Activated CD4-positive, alpha-beta memory T cell treated with anti-CD3 and anti-CD28 coated beads, Interleukin-2, amount 10 ng/mL, durations not matched to agents 7 days and 5 days (primary cell): ENCODE data around the gene PTRH1. TPM values are rescaled to one million over a fixed set of nuclear protein-coding genes. Genes with fewer than 3 reads are reported as not detected.

Experiments
- CTCF ChIA-PET: fragments of 350-600 bp; sonication (Branson Sonifier 250); formaldehyde crosslinking; loops from one replicate; lab custom pipeline; 2021; ENCODE audit warnings: antibody characterized with exemption, inconsistent platforms; lab: Charles Lee
- POLR2A ChIA-PET: fragments of 350-600 bp; sonication (Branson Sonifier 250); formaldehyde crosslinking; loops from one replicate; lab custom pipeline; 2021; ENCODE audit warnings: antibody characterized with exemption; lab: Charles Lee
- DNase-seq: peaks from one replicate; pipeline ENCODE4 v3.0.0-alpha.2; 2020
- H3K27ac Mint-ChIP-seq: one replicate; pipeline ENCODE4 v1.8.0; 2021; ENCODE audit warnings: mild to moderate bottlenecking, mixed read lengths
- H3K27me3 Mint-ChIP-seq: one replicate; pipeline ENCODE4 v1.8.0; 2021; ENCODE audit warnings: mixed read lengths
- H3K36me3 Mint-ChIP-seq: one replicate; pipeline ENCODE4 v1.8.0; 2021; ENCODE audit warnings: low read depth, mixed read lengths
- H3K4me1 Mint-ChIP-seq: one replicate; pipeline ENCODE4 v1.8.0; 2021; ENCODE audit warnings: mixed read lengths
- H3K4me3 Mint-ChIP-seq: one replicate; pipeline ENCODE4 v1.8.0; 2021; ENCODE audit warnings: mild to moderate bottlenecking, mixed read lengths
- H3K9me3 Mint-ChIP-seq: one replicate; pipeline ENCODE4 v1.8.0; 2021; ENCODE audit warnings: mixed read lengths
- total RNA-seq, 2 experiments: library from RNA; stranded (reverse); gene quantifications; one replicate each; pipeline ENCODE4 v1.2.3, GENCODE V29; 2021

Gene PTRH1
- total RNA-seq, 2 experiments from 2014 or later = 10.5 to 12.0 TPM

DNA sequence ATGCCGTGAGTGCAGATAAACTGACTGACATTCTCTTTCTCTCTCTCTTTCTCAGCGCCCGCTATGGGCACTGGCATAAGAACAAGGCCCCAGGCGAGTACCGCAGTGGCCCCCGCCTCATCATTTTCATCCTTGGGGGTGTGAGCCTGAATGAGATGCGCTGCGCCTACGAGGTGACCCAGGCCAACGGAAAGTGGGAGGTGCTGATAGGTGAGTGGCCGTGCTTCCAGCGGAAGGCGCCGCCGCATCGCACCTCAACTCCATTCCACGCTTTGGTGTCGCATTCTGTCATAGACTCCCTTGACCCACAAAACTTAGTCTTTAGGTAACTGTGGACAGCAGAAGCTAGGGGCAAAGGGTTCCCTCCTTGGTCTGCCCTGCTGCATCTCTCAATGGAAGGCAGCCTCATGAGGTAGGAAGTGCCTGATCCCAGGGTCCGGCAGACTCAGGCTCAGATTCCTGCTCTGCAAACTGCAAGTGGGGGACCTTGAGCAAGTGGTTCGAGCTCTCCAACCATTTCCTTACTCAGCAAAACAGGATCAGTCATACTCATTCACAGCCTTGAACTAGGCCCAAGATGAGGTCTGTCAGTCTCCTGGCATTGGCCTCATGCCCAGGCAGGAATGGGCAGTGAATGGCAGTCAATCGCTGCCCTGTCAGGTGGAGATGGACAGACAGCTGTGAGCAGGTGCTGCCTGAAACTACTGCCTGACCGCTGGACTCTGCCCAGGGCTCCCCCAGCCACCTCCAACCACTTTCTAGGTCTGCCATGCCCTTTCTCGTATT, 32.9 kb downstream of the PTRH1 start:
- ChIA-PET POLR2A (interaction anchor here (0.7 kb wide), 1 partner anchor 15 kb away, joined by 3 read pairs; no protein-coding TSS in a partner anchor), CTCF (no interaction called here)
- Mint-ChIP-seq H3K9me3 (no peaks in the 10 kb centered on the region), H3K4me3 (no peak overlapping the region), H3K27me3 (no peaks in the 10 kb centered on the region), H3K36me3 (no peaks in the 10 kb centered on the region), H3K4me1 (no peaks in the 10 kb centered on the region), H3K27ac (no peak overlapping the region)
- DNase-seq = no peak

GRCh38 chr9:127680846-127681245, 34.6 kb downstream of the PTRH1 start:
- H3K27ac Mint-ChIP-seq = no peak overlapping the region
- no peaks in the 10 kb centered on the region for H3K9me3 Mint-ChIP-seq
- DNase-seq = no peak
- no peaks in the 10 kb centered on the region for H3K4me1 Mint-ChIP-seq
- CTCF ChIA-PET = no interaction called here
- H3K4me3 Mint-ChIP-seq = no peak overlapping the region
- POLR2A ChIA-PET = no interaction called here
- no peaks in the 10 kb centered on the region for H3K27me3 Mint-ChIP-seq
- no peaks in the 10 kb centered on the region for H3K36me3 Mint-ChIP-seq

- no peaks in the 10 kb centered on the region for H3K27me3 Mint-ChIP-seq
- no peaks in the 10 kb centered on the region for H3K9me3 Mint-ChIP-seq
- no peak for DNase-seq
- H3K4me3 Mint-ChIP-seq = no peak overlapping the region
- H3K27ac Mint-ChIP-seq = no peak overlapping the region
- ChIA-PET CTCF (interaction anchor here (0.6 kb wide), 2 partner anchors 57 to 403 kb away, joined by 4 read pairs; no protein-coding TSS in a partner anchor), POLR2A (no interaction called here)
- no peaks in the 10 kb centered on the region for H3K36me3 Mint-ChIP-seq
- no peaks in the 10 kb centered on the region for H3K4me1 Mint-ChIP-seq
Measured at GRCh38 chr9:127680226-127680625, 35.2 kb downstream of the PTRH1 start.

DNA sequence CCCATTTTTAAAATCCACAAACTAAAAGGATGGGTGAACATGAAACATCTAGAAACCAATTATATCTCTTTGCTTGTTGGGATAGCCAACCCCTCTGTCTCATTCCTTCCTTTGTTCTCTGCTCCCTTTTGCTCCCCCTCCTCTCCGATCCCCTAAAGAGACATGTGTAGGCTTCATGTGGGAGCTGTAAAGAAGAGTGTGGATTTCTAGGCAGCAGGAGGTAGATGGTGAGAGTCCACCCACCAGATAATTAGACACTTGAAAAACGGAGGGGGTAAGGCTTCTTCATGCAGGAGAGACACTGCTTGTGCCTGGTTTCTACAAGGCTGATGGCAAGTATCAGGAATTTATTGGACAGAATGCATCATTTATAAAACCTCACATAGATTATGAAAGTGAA, 36.0 kb downstream of the PTRH1 start:
- Mint-ChIP-seq H3K36me3 (peaks cover 3% of the 10 kb centered on the region), H3K4me1 (no peaks in the 10 kb centered on the region), H3K4me3 (no peak overlapping the region), H3K27ac (no peak overlapping the region), H3K27me3 (no peaks in the 10 kb centered on the region), H3K9me3 (no peaks in the 10 kb centered on the region)
- no peak for DNase-seq
- POLR2A ChIA-PET = no interaction called here
- CTCF ChIA-PET = no interaction called here

GRCh38 chr9:127676638-127677037, 38.8 kb downstream of the PTRH1 start:
- ChIA-PET POLR2A (no interaction called here), CTCF (interaction anchor here (0.5 kb wide), 1 partner anchor 174 kb away, joined by 3 read pairs; no protein-coding TSS in a partner anchor)
- H3K9me3 Mint-ChIP-seq = no peaks in the 10 kb centered on the region
- H3K4me1 Mint-ChIP-seq = no peaks in the 10 kb centered on the region
- H3K27me3 Mint-ChIP-seq = no peaks in the 10 kb centered on the region
- no peak overlapping the region for H3K4me3 Mint-ChIP-seq
- peaks cover 6% of the 10 kb centered on the region for H3K36me3 Mint-ChIP-seq
- H3K27ac Mint-ChIP-seq = no peak overlapping the region
- DNase-seq = no peak

GRCh38 chr9:127673234-127673633, 42.2 kb downstream of the PTRH1 start:
- DNase-seq = no peak
- ChIA-PET CTCF (no interaction called here), POLR2A (no interaction called here)
- no peak overlapping the region for H3K4me3 Mint-ChIP-seq
- H3K27me3 Mint-ChIP-seq = no peaks in the 10 kb centered on the region
- no peak overlapping the region for H3K27ac Mint-ChIP-seq
- peaks cover 6% of the 10 kb centered on the region for H3K36me3 Mint-ChIP-seq
- H3K9me3 Mint-ChIP-seq = no peaks in the 10 kb centered on the region
- no peaks in the 10 kb centered on the region for H3K4me1 Mint-ChIP-seq

GRCh38 chr9:127667906-127668305, 47.6 kb downstream of the PTRH1 start:
- Mint-ChIP-seq H3K4me3 (no peak overlapping the region), H3K9me3 (no peaks in the 10 kb centered on the region), H3K36me3 (no peaks in the 10 kb centered on the region), H3K4me1 (no peaks in the 10 kb centered on the region), H3K27ac (no peak overlapping the region), H3K27me3 (no peaks in the 10 kb centered on the region)
- POLR2A ChIA-PET = no interaction called here
- CTCF ChIA-PET = interaction anchor here (1.0 to 1.8 kb wide), 2 partner anchors 67 to 253 kb away, joined by 3 to 8 read pairs; partner anchors contain the start of gene TOR2A
- no peak for DNase-seq

DNA sequence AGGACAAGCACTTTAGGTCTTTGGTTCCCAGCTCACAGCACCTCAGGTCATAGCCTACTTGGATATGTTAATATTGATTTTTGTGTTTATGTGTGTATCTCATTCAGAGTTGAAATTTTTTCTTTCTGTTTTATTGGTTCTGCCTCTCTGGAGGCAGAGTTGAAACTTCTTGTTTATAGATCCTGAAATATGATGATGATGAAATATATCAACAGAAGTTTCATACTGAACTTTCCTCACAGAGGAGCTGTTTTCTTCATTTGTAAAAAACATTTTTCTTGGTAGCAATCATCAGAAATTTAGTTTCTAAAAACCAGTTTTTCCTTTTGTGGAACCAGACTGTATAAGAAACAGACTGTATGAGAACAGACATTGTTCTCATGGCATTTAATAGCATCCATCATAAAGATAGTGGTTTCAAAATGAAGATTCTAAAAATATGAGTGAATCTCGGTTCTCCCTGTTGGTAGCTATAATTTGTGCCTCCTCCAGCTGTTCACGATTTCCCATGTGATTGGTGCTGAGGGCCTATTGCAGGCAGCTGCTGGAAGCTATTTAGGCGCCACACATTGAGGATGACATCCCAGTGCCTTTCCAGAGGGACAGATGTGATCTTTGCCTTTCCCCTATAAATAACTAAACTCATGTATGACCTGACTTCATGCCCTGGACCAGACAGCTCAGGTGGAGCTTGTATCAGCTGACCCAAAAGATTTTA, 48.2 kb downstream of the PTRH1 start:
- no peak for DNase-seq
- Mint-ChIP-seq H3K9me3 (no peaks in the 10 kb centered on the region), H3K27ac (no peak overlapping the region), H3K27me3 (no peaks in the 10 kb centered on the region), H3K4me1 (no peaks in the 10 kb centered on the region), H3K4me3 (no peak overlapping the region), H3K36me3 (no peaks in the 10 kb centered on the region)
- POLR2A ChIA-PET = no interaction called here
- CTCF ChIA-PET = interaction anchor here (1.8 kb wide), 1 partner anchor 68 kb away, joined by 8 read pairs; the partner anchor contains the start of gene TOR2A

DNA sequence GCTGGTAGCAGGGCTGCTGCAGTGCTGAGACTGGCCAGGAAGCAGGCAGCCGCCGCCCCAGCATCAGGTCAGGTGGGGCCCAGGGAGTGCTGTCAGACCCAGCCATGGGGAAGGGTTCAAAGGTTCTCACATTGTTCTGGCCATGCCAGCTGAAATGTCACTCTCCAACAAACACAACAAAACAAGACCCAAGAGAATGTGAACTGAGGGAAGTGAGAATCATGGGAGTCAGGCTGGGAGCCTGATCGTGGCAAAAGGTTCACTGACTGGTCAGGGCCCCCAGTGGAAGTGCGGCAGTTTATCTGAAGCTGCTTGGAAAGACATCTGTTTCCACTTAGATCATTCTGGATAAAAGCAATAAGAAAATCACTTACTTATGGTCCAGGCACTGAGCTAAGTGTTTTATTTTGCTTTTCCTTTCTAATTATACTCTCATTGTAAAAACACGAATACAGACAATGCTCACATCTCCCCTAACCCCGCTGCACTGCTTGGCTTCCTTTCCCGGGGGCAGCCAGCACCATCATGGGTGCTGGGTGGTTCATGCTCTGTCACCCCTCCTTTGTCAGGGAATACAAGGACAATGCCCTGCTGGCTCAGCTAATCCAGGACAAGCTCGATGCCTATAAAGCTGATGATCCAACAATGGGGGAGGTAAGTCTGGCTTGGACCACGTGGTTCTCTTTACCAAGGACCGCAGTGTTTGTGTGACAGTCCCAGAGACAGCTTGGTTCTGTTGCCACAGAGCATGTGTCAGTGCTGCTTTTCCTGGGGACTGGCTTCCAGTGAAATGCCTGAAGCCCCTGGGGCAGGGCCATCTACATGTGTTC, 50.6 kb downstream of the PTRH1 start:
- H3K36me3 Mint-ChIP-seq = no peaks in the 10 kb centered on the region
- no peaks in the 10 kb centered on the region for H3K4me1 Mint-ChIP-seq
- no peaks in the 10 kb centered on the region for H3K9me3 Mint-ChIP-seq
- ChIA-PET CTCF (interaction anchor here (0.5 to 1.1 kb wide), 2 partner anchors 29 to 161 kb away, joined by 3 to 6 read pairs; no protein-coding TSS in a partner anchor), POLR2A (interaction anchor here (0.6 to 0.9 kb wide), 2 partner anchors 50 to 214 kb away, joined by 3 read pairs; partner anchors contain the start of genes LRSAM1, PTRH1 and RPL12)
- no peaks in the 10 kb centered on the region for H3K27me3 Mint-ChIP-seq
- no peak for DNase-seq
- no peak overlapping the region for H3K27ac Mint-ChIP-seq
- H3K4me3 Mint-ChIP-seq = no peak overlapping the region

DNA sequence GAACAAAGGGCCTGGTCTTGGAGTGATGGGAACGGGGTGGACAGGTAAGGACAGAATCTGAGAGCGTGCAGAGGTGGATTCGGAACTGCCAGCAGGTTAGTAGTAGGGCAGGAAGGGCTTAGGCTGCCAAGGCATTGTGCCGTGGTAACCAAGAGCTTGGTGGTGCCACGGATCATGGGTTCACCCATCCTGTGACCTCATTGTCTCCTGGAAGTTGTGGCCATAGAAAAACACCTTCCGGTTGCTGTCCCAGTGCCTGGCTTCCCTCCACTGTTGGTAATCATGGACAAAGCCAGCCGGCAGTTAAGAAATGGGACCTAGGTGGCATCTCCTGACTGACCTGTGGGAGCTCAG, 51.2 kb downstream of the PTRH1 start:
- no peak overlapping the region for H3K4me3 Mint-ChIP-seq
- no peaks in the 10 kb centered on the region for H3K27me3 Mint-ChIP-seq
- H3K9me3 Mint-ChIP-seq = no peaks in the 10 kb centered on the region
- H3K4me1 Mint-ChIP-seq = no peaks in the 10 kb centered on the region
- POLR2A ChIA-PET = no interaction called here
- H3K27ac Mint-ChIP-seq = no peak overlapping the region
- no peaks in the 10 kb centered on the region for H3K36me3 Mint-ChIP-seq
- CTCF ChIA-PET = interaction anchor here (1.1 kb wide), 1 partner anchor 161 kb away, joined by 3 read pairs; no protein-coding TSS in a partner anchor
- DNase-seq = no peak
